GM19452 (cell line): Measurements from ENCODE around the gene PCDH10.

Experiments used
- ATAC-seq: cut with Tn5 transposase; IDR thresholded peaks from one replicate; pipeline ENCODE4 v1.9.1; 2021; ENCODE audit not compliant: unreplicated experiment

PCDH10 gene

GRCh38 chr4:133150486-133151340 lies 1.6 kb downstream of the PCDH10 start:
- no peak for ATAC-seq

- no peak for ATAC-seq
Measured at GRCh38 chr4:133151341-133151690, 2.2 kb downstream of the PCDH10 start.

- ATAC-seq: no peak
Measured at GRCh38 chr4:133151691-133152329, 2.7 kb downstream of the PCDH10 start.

GRCh38 chr4:133152330-133152821 lies 3.3 kb downstream of the PCDH10 start:
- ATAC-seq: no peak

- no peak for ATAC-seq
Measured at GRCh38 chr4:133152831-133153481, 3.9 kb downstream of the PCDH10 start.

GRCh38 chr4:133154725-133155124 lies 5.6 kb downstream of the PCDH10 start:
- no peak for ATAC-seq

- no peak for ATAC-seq
Measured at GRCh38 chr4:133156096-133156495, 7.0 kb downstream of the PCDH10 start.

GRCh38 chr4:133156556-133156955 lies 7.5 kb downstream of the PCDH10 start:
- no peak for ATAC-seq

- ATAC-seq: no peak
Measured at GRCh38 chr4:133157460-133158160, 8.5 kb downstream of the PCDH10 start.

- no peak for ATAC-seq
Measured at GRCh38 chr4:133160853-133161252, 11.8 kb downstream of the PCDH10 start.

- no peak for ATAC-seq
Measured at GRCh38 chr4:133161570-133162295, 12.6 kb downstream of the PCDH10 start.

- ATAC-seq: no peak
Measured at GRCh38 chr4:133162941-133163340, 13.8 kb downstream of the PCDH10 start.

- no peak for ATAC-seq
Measured at GRCh38 chr4:133178956-133179355, 29.9 kb downstream of the PCDH10 start.

GRCh38 chr4:133186210-133186609 lies 37.1 kb downstream of the PCDH10 start:
- no peak for ATAC-seq

- ATAC-seq: no peak
Measured at GRCh38 chr4:133186845-133187244, 37.8 kb downstream of the PCDH10 start.

- no peak for ATAC-seq
Measured at GRCh38 chr4:133188433-133189146, 39.5 kb downstream of the PCDH10 start.

GRCh38 chr4:133189147-133189517 lies 40.0 kb downstream of the PCDH10 start:
- no peak for ATAC-seq

- no peak for ATAC-seq
Measured at GRCh38 chr4:133190098-133190497, 41.0 kb downstream of the PCDH10 start.

- ATAC-seq: no peak
Measured at GRCh38 chr4:133208694-133209285, 59.7 kb downstream of the PCDH10 start.

- no peak for ATAC-seq
Measured at GRCh38 chr4:133233922-133234321, 84.8 kb downstream of the PCDH10 start.
